ENCODE measurements around the gene ENOX1. TPM values are rescaled to one million over a fixed set of nuclear protein-coding genes. Genes with fewer than 3 reads are reported as not detected.

The ENOX1 gene
- total RNA-seq, 1 donor from 2014 or later = 1.1 TPM

DNA sequence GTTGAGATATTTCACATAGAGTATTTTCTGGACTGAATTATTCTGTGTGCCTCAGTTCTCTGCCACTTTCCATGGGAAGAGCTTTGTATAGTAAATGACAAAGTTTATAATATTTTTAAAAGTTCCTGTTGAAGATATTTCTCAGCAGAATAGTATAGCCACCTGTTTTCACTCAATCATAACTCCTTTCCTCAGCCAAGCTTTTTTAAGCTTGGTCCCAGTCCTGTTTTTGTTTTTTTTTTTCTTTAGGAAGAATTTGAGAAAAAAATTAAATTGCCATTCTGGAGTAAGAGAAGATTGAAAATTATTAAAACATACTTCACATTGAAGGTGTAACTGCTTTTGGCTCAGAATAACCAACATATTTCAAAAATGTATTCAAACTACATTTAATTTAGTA, 55.5 kb downstream of the ENOX1 start:
- DNase-seq (ENCODE audit: low spot score) = no peak
- Histone ChIP-seq H3K9me3 (ENCODE audit: low read depth) (no peaks in the 10 kb centered on the region), H3K27me3 (no peaks in the 10 kb centered on the region), H3K4me3 (no peak overlapping the region), H4K20me1 (ENCODE audit: low read depth) (no peaks in the 10 kb centered on the region), H3K27ac (no peak overlapping the region), H3K4me1 (no peaks in the 10 kb centered on the region), H3K79me2 (ENCODE audit: low read depth) (no peaks in the 10 kb centered on the region), H3K9ac (no peak overlapping the region), H3K36me3 (no peaks in the 10 kb centered on the region), H3K4me2 (no peak overlapping the region), H3F3A (ENCODE audit: low read depth) (no peaks in the 10 kb centered on the region), H2AFZ (replicated peaks) (no peak overlapping the region)
- H3K4me1 Mint-ChIP-seq = peaks cover 8% of the 10 kb centered on the region
- no peak overlapping the region for H3K27ac Mint-ChIP-seq
- no peaks in the 10 kb centered on the region for H3K9me3 Mint-ChIP-seq
- no peaks in the 10 kb centered on the region for H3K36me3 Mint-ChIP-seq
- H3K4me3 Mint-ChIP-seq = no peak overlapping the region
- TF ChIP-seq EZH2phosphoT487 (IDR thresholded peaks at IDR 0.05) (no peak), EZH2 (IDR thresholded peaks at IDR 0.05) (no peak)
- TF ChIP-seq, protein P1, sequence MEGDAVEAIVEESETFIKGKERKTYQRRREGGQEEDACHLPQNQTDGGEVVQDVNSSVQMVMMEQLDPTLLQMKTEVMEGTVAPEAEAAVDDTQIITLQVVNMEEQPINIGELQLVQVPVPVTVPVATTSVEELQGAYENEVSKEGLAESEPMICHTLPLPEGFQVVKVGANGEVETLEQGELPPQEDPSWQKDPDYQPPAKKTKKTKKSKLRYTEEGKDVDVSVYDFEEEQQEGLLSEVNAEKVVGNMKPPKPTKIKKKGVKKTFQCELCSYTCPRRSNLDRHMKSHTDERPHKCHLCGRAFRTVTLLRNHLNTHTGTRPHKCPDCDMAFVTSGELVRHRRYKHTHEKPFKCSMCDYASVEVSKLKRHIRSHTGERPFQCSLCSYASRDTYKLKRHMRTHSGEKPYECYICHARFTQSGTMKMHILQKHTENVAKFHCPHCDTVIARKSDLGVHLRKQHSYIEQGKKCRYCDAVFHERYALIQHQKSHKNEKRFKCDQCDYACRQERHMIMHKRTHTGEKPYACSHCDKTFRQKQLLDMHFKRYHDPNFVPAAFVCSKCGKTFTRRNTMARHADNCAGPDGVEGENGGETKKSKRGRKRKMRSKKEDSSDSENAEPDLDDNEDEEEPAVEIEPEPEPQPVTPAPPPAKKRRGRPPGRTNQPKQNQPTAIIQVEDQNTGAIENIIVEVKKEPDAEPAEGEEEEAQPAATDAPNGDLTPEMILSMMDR (IDR thresholded peaks at IDR 0.05) = no peak
- no peaks in the 10 kb centered on the region for H3K27me3 Mint-ChIP-seq (ENCODE audit: insufficient read depth, low read depth)

GRCh38 chr13:43730642-43731041, 56.1 kb downstream of the ENOX1 start:
- H3K27ac Mint-ChIP-seq = no peak overlapping the region

DNA sequence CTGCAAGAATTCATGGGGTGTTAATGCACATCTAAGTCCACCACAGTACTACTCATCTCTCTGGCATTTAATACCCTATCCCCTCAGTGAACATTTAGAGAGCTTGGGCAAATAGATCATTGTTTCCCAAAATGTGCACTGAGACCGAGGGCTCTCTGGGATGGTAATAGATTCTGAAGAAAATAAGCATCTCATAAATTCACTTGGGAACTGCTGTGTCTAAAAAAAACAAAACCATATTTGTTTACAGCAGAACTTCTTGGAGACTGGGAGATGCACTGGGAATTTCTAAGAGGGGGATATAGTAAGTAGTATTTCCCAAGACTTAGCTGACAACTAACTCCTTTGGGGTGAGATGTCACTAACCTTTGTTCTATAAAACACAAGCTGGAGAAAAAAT, 58.4 kb downstream of the ENOX1 start:
- H3K27ac ChIP-seq = no peak overlapping the region
- no peaks in the 10 kb centered on the region for H3K27me3 Mint-ChIP-seq (ENCODE audit: insufficient read depth, low read depth)
- H3K27me3 ChIP-seq = no peaks in the 10 kb centered on the region
- no peak for DNase-seq (ENCODE audit: low spot score)
- no peak overlapping the region for H3K4me3 Mint-ChIP-seq
- no peaks in the 10 kb centered on the region for H4K20me1 ChIP-seq (ENCODE audit: low read depth)
- no peak overlapping the region for H3K27ac Mint-ChIP-seq
- no peak overlapping the region for H3K9ac ChIP-seq
- no peaks in the 10 kb centered on the region for H3K9me3 ChIP-seq (ENCODE audit: low read depth)
- H2AFZ ChIP-seq (replicated peaks) = no peak overlapping the region
- no peaks in the 10 kb centered on the region for H3K36me3 Mint-ChIP-seq
- no peak for TF ChIP-seq EZH2 (IDR thresholded peaks at IDR 0.05)
- TF ChIP-seq, protein P1 (IDR thresholded peaks at IDR 0.05) = no peak
- no peak for TF ChIP-seq EZH2phosphoT487 (IDR thresholded peaks at IDR 0.05)
- H3K4me1 ChIP-seq = no peaks in the 10 kb centered on the region
- H3F3A ChIP-seq (ENCODE audit: low read depth) = no peaks in the 10 kb centered on the region
- H3K36me3 ChIP-seq = no peaks in the 10 kb centered on the region
- H3K79me2 ChIP-seq (ENCODE audit: low read depth) = no peaks in the 10 kb centered on the region
- H3K9me3 Mint-ChIP-seq = no peaks in the 10 kb centered on the region
- H3K4me1 Mint-ChIP-seq = peaks cover 8% of the 10 kb centered on the region
- H3K4me3 ChIP-seq = no peak overlapping the region
- H3K4me2 ChIP-seq = no peak overlapping the region

More at GRCh38 chr13:43730642-43731041, 56.1 kb downstream of the ENOX1 start:
- no peaks in the 10 kb centered on the region for H3K9me3 Mint-ChIP-seq
- no peaks in the 10 kb centered on the region for H3K36me3 Mint-ChIP-seq
- no peaks in the 10 kb centered on the region for H3K79me2 ChIP-seq (ENCODE audit: low read depth)
- no peak overlapping the region for H3K4me3 Mint-ChIP-seq
- H3K4me1 Mint-ChIP-seq = peaks cover 8% of the 10 kb centered on the region
- no peak overlapping the region for H3K9ac ChIP-seq
- no peaks in the 10 kb centered on the region for H3F3A ChIP-seq (ENCODE audit: low read depth)
- H2AFZ ChIP-seq (replicated peaks) = no peak overlapping the region
- TF ChIP-seq EZH2phosphoT487 (IDR thresholded peaks at IDR 0.05) (no peak), EZH2 (IDR thresholded peaks at IDR 0.05) (no peak)
- TF ChIP-seq, protein P1 (IDR thresholded peaks at IDR 0.05) = no peak
- no peaks in the 10 kb centered on the region for H3K4me1 ChIP-seq
- DNase-seq (ENCODE audit: low spot score) = no peak
- H3K27me3 ChIP-seq = no peaks in the 10 kb centered on the region
- H3K4me2 ChIP-seq = no peak overlapping the region
- no peaks in the 10 kb centered on the region for H4K20me1 ChIP-seq (ENCODE audit: low read depth)
- no peaks in the 10 kb centered on the region for H3K36me3 ChIP-seq
- H3K27ac ChIP-seq = no peak overlapping the region
- no peaks in the 10 kb centered on the region for H3K27me3 Mint-ChIP-seq (ENCODE audit: insufficient read depth, low read depth)
- H3K4me3 ChIP-seq = no peak overlapping the region
- no peaks in the 10 kb centered on the region for H3K9me3 ChIP-seq (ENCODE audit: low read depth)
